Measurements from ENCODE around the gene ALKBH7.
"Not testable (repeated sequence)": the region's sequence is repeated elsewhere in the genome, so short reads cannot be mapped to it uniquely, and the experiment has no call there.

Gene ALKBH7

GRCh38 chr19:6340493-6341201 lies 31.9 kb upstream of the ALKBH7 start:
- H3K4me3 ChIP-seq (ENCODE audit: low read length) = no peak overlapping the region
- no peak for TF ChIP-seq CTCF (conservative IDR thresholded peaks at IDR 0.05; ENCODE audit: low read length)
- DNase-seq (ENCODE audit: low read depth) = no peak

GRCh38 chr19:6343462-6343861 lies 29.1 kb upstream of the ALKBH7 start:
- TF ChIP-seq CTCF (conservative IDR thresholded peaks at IDR 0.05; ENCODE audit: low read length) = no peak
- H3K4me3 ChIP-seq (ENCODE audit: low read length) = no peak overlapping the region
- DNase-seq (ENCODE audit: low read depth) = no peak

GRCh38 chr19:6349271-6349670 lies 23.3 kb upstream of the ALKBH7 start:
- H3K4me3 ChIP-seq (ENCODE audit: low read length); DNase-seq (ENCODE audit: low read depth): not testable (repeated sequence)

- H3K4me3 ChIP-seq (ENCODE audit: low read length) = no peak overlapping the region
- DNase-seq (ENCODE audit: low read depth) = no peak
- TF ChIP-seq CTCF (conservative IDR thresholded peaks at IDR 0.05; ENCODE audit: low read length) = no peak
Observed at GRCh38 chr19:6350688-6351087, 21.9 kb upstream of the ALKBH7 start.

GRCh38 chr19:6352381-6353165 lies 20.0 kb upstream of the ALKBH7 start:
- no peak for DNase-seq (ENCODE audit: low read depth)
- no peak overlapping the region for H3K4me3 ChIP-seq (ENCODE audit: low read length)
- TF ChIP-seq CTCF (conservative IDR thresholded peaks at IDR 0.05; ENCODE audit: low read length) = no peak

- H3K4me3 ChIP-seq (ENCODE audit: low read length) = no peak overlapping the region
- DNase-seq (ENCODE audit: low read depth) = peak; percentile 26
- peak; percentile 56 for TF ChIP-seq CTCF (conservative IDR thresholded peaks at IDR 0.05; ENCODE audit: low read length)
Observed at GRCh38 chr19:6354098-6354674, 18.4 kb upstream of the ALKBH7 start.

- H3K4me3 ChIP-seq (ENCODE audit: low read length); DNase-seq (ENCODE audit: low read depth): not testable (repeated sequence)
Observed at GRCh38 chr19:6355321-6356040, 17.1 kb upstream of the ALKBH7 start.

All from AG10803 (cell line).